Stimulated activated CD8-positive, alpha-beta memory T cell treated with anti-CD3 and anti-CD28 coated beads, Interleukin-2, amount 100 ng/mL, for 48 hours (primary cell): ENCODE results near the gene LCN10.
"Not testable (repeated sequence)": the region's sequence is repeated elsewhere in the genome, so short reads cannot be mapped to it uniquely, and the experiment has no call there.

Experiments used
- DNase-seq, 2 donors: peaks; one replicate each; pipeline ENCODE4 v3.0.0-alpha.2; 2020; ENCODE audit warnings: low read depth in 2 of 2

Gene LCN10

GRCh38 chr9:136720251-136720897 lies 22.4 kb downstream of the LCN10 start:
- DNase-seq, result no peak

- no peak for DNase-seq
Observed at GRCh38 chr9:136719195-136719880, 23.4 kb downstream of the LCN10 start.

DNA sequence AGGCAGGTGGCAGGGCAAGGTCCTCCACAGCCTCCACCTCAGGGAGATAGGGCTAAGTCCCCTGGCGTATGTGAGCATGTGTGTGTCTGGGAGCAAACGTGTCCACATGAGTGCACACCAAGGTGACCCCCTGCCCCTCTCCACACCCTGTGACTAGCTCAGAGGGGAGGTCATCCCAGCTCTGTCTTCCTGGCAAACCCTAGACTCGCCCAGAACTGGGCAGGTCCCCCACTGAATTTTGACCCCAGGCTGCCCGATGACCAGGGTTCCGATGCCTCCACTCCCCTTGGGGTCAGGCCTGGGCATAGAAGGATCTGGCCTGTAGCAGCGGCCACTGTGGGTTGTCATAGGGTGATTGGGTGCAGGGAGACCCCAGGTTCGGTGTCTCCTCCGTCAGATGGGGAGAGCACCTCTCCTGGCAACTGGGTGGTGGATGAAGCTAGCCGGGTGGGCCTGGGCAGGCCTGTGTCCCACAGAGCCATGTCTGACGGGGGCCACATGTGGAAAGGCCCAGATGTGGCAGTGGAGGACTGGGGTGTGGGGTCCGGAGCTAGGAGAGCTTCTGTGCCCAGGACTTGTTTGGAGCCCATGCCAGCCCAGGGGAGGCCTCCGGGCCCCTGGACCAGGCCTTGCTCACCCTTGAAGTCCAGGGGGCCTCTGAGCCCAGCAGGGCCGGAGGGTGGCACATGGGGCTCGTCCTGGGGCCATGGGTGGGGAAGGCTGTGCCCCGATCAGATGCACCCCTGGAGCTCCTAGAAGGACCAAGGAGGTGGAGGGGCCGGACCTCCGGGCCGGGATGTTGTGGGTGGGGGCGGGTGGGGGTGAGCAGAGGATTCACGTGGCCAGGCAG lies 24.2 kb downstream of the LCN10 start:
- no peak for DNase-seq

- DNase-seq, result no peak
Observed at GRCh38 chr9:136717399-136717798, 25.3 kb downstream of the LCN10 start.

DNA sequence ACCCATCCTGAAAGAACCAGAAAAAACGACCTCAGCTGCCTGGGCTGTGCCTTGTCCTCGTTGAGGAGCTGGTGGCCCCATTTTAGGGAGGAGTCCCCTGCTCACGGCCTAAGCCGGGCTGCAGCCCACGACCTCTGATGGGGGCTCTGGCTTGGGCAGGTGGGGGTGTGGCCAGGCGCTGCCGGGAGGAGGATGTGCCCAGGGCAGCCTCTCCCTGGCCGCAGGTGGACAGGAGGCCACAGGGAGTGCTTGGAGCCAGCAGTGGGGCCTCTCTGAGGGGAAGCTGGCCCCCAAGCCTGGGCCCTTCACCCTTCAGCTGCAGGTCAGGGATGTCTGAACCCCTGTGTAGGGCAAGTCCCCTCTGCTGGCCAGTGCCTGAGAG lies 27.9 kb downstream of the LCN10 start:
- DNase-seq, result no peak

- no peak for DNase-seq
Observed at GRCh38 chr9:136714096-136714892, 28.4 kb downstream of the LCN10 start.

DNA sequence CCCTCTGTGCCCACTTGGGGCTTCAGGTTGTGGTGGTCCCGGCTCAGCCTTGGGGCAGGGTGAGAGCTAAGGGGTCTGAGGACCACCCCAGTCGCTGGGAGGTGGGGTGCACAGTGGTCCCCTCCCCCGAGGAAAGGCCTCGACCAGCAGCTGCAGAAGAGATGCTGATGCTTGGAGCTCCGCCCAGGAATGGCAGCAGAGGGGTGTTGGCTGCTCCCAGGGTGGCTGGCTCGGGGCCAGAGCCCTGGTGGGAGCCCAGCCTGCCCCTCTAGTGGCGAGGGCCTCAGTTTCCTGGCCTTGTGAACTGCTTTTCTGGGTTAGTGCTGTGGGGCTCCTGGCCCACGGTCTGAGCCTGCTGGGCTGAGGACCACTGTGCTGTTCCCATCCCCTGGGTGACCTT lies 29.2 kb downstream of the LCN10 start:
- DNase-seq, result no peak

DNA sequence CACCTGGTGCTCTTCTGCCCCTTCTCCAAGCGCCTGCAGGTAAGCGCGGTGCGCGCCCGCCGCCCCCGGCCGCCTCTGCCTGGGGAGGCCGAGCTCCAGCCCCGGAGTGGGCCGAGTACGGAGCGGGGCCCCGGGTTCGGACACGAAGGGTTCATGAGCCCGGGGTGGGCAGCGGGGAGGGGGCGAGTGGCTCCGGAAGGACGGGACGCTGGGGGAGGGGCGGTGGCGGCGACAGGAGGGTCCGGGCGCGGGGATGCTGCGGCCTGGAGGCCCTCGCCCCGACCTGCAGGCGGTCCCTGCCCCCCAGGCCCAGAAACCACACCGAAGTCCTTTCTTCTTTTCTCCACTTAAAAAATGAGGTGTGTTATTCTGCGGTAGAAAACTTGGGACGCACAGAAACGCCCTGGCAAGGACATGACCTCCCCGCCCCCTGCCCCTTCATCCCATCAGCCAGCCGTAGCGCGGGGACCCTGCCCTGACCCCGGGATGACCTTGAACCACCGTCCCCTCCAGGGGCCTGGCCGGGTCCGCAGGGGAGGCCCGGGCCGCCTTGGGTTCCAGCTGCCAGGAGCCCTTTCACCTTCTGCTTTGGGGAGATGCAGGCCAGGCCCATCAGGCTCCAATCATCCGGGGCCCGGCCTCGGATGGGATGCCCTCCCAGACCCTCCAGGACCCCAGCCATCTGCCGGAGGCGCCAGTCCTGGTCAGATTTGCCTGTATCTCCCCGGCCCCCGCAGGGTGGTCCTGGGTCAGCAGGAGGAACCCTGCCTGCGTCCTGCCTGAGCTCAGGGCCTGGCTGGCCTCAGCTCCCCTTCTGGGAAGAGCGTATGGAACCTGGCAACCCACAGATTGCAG lies 29.8 kb downstream of the LCN10 start:
- no peak for DNase-seq

DNA sequence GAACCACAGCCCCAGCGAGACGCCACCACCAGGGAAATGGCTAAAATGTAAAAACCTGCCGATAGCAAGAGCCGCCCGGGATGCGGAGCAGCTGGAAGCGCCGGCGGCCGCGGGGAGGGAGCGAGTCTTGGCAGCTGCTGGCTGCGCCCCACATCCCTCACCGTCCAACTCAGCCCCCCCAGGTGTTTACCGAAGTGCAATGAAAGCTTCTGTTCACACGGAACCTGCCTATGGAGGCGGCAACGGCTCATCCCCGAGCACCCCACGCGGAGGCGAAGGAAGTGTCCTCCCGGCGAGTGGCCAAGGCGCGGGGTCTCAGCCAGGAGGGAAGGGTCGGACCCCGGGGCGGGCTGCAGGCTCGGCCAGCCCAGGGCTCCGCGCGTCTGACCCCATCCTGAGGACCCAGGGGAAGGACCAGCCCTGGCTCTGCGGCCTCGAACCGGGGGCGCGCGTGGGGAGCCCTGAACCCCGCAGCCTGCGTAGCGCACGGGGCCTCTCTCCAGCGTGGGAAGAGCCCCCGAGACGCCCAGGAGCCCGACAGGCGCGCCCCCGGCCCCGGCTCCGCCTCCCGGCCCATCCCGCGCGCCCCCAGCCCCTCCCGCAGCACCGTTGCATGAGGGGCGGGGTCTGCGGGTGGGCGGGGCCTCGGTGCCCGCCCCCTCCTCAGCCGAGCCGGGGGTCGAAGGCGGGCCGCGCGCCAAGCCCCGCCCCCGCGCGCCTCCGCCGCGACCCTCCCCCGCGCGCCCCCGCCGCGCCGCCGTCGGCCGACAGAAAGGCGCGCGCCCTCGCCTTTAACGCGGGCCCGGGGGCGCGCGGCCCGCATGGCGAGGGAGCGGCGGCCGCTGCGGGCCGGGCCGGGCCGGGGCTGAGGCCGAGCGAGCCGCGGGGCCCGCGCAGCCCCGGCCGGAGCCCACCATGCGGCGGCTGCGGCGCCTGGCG lies 30.7 kb downstream of the LCN10 start, which contains the start of gene DIPK1B:
TSS of gene DIPK1B (plus strand) at position 822 of the 939 bp plus-strand sequence. CDS start at position 916, 94 bp downstream.
- DNase-seq, result no peak

DNA sequence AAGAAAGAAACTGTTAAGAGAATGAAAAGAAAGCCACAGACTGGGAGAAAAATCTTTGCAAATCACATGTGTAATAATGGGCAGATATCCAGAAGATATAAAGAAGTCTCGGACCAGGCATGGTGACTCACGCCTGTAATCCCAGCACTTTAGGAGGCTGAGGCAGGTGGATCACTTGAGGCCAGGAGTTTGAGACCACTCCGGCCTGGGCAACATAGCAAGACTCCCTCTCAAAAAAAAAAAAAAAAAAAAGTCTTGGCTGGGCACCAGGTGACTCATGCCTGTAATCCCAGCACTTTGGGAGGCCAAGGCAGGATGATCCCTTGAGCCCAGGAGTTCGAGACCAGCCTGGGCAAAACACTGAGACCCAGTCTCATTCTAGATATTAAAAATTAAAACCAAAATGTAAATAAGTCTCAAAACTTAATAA lies 31.5 kb downstream of the LCN10 start:
- not testable (repeated sequence) for DNase-seq

GRCh38 chr9:136710543-136710942 lies 32.2 kb downstream of the LCN10 start:
- no peak for DNase-seq

- DNase-seq, result no peak
Observed at GRCh38 chr9:136709454-136710109, 33.2 kb downstream of the LCN10 start.

DNA sequence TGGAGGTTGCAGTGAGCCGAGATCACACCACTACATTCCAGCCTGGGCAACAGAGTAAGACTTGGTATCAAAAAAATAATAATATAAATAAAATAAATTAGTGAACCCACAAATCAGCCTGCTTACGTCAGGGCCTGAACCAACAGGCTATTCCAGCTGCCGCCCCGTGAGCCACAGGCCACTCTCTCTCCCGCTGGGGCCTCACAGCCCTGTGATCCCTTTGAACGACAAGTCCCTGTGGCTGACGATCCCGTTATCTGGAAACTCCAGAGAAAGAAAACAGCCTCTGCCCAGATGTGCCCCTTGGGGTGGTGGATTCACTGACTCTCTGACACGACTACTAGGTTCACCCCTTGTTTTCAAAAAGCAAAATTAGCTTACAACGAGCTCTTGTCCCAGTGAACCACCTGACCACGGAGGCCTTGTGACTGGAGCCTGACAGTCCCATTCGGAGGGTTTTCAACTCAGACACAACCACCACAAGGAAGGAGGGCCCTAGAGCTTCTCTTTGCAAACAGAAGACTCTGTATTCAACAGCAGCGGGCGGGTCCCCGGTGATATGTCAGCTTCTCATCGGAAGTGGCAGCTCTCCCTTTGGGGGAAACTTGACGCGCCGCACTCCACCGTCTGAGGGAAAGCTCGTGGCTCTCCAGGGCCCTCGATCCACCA lies 34.8 kb downstream of the LCN10 start:
- DNase-seq, result no peak

DNA sequence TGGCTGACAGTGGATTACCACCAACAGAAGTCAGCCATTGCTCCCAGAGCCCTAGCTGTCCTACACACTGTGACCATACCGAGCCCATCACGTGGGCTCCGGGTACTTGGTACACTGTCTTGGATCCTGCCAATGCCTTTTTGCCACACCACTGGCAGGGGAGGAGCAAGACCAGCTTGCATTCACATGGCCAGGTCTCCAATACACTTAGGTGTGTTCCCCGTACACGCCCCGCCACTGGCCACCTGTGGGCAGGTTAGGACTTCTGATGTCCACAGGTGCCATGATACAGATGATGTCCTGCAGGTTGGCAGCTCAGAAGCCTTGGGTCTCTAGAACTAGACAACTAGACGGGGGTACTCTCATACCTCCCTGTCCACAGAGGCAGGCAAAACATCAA lies 35.7 kb downstream of the LCN10 start:
- DNase-seq, result no peak

DNA sequence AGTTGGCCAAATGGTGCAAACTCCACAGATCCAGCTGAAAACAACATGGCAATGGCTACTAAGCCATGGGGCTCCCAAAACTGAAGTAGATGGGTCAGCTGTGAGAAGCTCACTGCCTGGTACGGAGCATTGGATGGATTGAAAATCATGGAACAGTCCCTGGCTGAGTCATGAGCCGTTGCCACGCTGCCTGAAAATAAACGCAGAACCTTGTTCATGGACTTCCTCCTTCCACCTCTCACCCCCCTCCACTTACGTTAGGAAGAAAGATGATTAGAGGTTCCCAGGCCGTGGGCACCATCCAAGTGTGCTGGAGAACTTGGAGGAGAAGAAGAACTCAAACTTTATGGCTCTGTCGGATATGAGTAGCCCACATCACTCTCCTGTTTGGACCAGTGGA lies 37.2 kb downstream of the LCN10 start:
- DNase-seq, result no peak

GRCh38 chr9:136704741-136705140 lies 38.0 kb downstream of the LCN10 start:
- DNase-seq, result not testable (repeated sequence)

- DNase-seq, result no peak
Observed at GRCh38 chr9:136703276-136703860, 39.4 kb downstream of the LCN10 start.

DNA sequence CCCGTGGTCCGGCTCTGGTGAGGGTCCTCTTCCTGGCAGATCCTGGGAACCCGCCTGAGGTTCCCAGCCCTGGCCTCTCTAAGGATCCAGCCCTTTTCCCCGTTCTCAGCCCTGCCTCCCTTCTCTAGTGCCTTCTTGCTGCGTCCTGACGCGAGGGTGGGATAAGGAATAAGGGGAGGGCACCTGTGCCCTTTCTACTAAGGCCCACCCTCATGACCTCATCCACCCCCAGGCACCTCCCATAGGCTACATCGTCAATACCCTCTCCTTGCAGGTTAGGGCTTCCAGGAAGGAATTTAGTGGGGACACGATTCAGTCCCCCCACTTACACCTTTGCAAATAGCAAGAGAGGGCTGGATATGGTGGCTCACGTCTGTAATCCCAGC lies 41.1 kb downstream of the LCN10 start:
- no peak for DNase-seq
